Stimulated activated CD4-positive, alpha-beta T cell treated with anti-CD3 and anti-CD28 coated beads, Interleukin-1b, Interleukin-23, amount 100 ng/mL, for 48 hours (primary cell): ENCODE measurements around the gene ME1.

Experiments used
- DNase-seq: peaks from one replicate; pipeline ENCODE4 v3.0.0-alpha.2; 2020

ME1 gene

GRCh38 chr6:83183082-83183828, 247.6 kb downstream of the ME1 start:
- DNase-seq = no peak

- DNase-seq = no peak
Observed at GRCh38 chr6:83182114-83182513, 248.7 kb downstream of the ME1 start.

GRCh38 chr6:83180426-83180950, 250.4 kb downstream of the ME1 start:
- DNase-seq = no peak

DNA sequence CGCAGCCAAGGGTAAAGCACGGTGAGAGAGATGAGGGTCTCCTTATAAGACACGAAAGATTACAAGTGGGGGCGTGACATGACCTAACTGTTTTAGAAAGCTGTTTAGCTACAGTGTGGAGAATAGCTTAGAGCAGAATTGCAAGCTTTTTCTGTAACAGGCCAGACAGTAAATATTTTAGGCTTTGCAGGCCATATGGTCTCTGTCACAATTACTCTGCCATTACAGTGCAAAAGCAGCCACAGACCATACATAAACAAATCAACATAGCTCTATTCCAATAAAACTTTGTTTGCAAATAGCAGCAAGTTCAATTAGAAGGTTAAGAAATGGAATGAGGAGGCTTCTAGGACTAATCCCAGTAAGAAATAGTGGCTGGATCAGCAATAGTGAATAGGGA, 254.6 kb downstream of the ME1 start:
- no peak for DNase-seq

DNA sequence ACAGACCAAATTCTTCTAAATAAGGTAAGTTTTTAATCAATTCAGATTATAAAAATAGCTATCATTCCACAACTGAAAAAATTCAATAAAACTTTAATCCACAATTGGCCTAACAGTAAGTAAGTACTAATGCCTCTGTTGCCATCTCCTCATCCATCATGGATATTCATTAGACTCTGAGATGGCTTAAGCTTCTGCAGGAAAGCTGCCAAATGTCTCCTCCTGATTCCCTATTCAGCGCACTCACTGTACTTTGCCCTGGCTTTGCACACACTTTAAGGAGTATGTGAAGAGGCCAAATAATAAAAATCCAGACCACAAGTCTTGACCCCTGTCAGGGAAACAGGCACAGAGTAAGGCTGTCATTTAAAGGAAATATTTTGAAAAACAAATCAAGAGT, 261.3 kb downstream of the ME1 start:
- DNase-seq = no peak

GRCh38 chr6:83169106-83169505, 261.7 kb downstream of the ME1 start:
- no peak for DNase-seq

GRCh38 chr6:83168556-83168955, 262.3 kb downstream of the ME1 start:
- no peak for DNase-seq

GRCh38 chr6:83167726-83168278, 263.0 kb downstream of the ME1 start:
- DNase-seq = no peak
